Brain microvascular endothelial cell (primary cell): Measurements from ENCODE around the gene DCLK1.

Source experiments
- DNase-seq: peaks from one replicate; pipeline ENCODE4 v3.0.0-alpha.2; 2020
- H3K27ac ChIP-seq: fragments of 250-450 bp; sonication (Bioruptor Pico); 2 replicates; pipeline ENCODE4 v1.5.1; 2020; ENCODE audit warnings: mild to moderate bottlenecking, moderate library complexity
- H3K27me3 ChIP-seq: fragments of 250-450 bp; sonication (Bioruptor Pico); replicated peaks from 2 replicates; pipeline ENCODE4 v1.5.1; 2020; ENCODE audit warnings: mild to moderate bottlenecking
- H3K36me3 ChIP-seq: fragments of 250-450 bp; sonication (Bioruptor Pico); replicated peaks from 2 replicates; pipeline ENCODE4 v1.5.1; 2020; ENCODE audit warnings: mild to moderate bottlenecking
- H3K4me3 ChIP-seq: 2 replicates; pipeline ENCODE4 v1.5.1; 2011; ENCODE audit warnings: low read depth, mild to moderate bottlenecking, control low read depth, low read length, moderate library complexity
- CTCF ChIP-seq: IDR thresholded peaks from 2 replicates; pipeline ENCODE4 v1.5.1; 2011; ENCODE audit warnings: low read depth, mild to moderate bottlenecking, moderate library complexity, low read length, control low read depth, inconsistent platforms; ENCODE audit errors: missing control alignments
- in situ Hi-C: cut with HindIII; loops from 2 replicates; pipeline ENCODE4 v1.10.0; 2017; ENCODE audit warnings: low sequenced_read_pairs, low pct_ligation_motif_present

Gene DCLK1

GRCh38 chr13:35787937-35788336 is 343.2 kb downstream of the DCLK1 start:
- DNase-seq: no peak
- no peak for TF ChIP-seq CTCF
- no peaks in the 10 kb centered on the region for H3K36me3 ChIP-seq
- no peaks in the 10 kb centered on the region for H3K27me3 ChIP-seq
- no peak overlapping the region for H3K27ac ChIP-seq
- in situ Hi-C loops: no loop called here
- H3K4me3 ChIP-seq: no peak overlapping the region

DNA sequence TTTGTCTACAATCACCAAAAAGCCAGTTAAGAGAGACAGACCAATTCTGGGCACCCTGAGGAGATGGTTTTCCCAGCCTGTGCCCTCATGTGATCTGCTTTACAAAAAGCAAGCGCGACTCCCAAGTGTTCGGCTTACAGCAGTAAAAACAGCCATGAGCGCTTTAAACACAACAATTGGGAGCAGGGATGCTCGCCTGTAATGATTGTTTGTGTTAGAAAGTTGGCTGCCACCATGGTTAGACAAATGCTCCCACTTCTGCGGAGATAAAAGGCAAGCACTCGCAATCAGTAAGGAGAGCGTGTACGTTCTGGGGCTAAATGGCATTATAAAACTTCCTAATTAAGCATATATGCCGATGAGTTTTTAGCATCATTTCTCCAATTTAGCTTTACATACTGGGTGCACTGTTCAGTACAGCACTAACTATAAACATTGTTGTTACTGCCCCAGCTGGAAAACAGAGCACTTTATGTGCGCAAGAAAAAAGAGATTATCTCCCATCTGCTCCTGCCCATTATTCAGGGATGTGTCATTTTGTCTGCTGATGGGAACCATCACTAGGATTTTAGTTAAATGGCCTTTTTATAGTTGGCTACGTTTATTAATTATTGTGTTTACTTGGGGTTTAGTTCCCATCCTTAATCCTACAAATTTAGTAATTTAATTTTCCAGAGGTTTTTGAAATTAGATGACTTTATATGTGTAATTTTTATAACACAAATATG is 345.4 kb downstream of the DCLK1 start:
- Histone ChIP-seq H3K27ac (no peak overlapping the region), H3K27me3 (no peaks in the 10 kb centered on the region), H3K36me3 (no peaks in the 10 kb centered on the region), H3K4me3 (no peak overlapping the region)
- no peak for TF ChIP-seq CTCF
- in situ Hi-C loops: no loop called here
- DNase-seq: no peak

GRCh38 chr13:35784286-35784951 is 346.8 kb downstream of the DCLK1 start:
- no peak for TF ChIP-seq CTCF
- Histone ChIP-seq H3K36me3 (no peaks in the 10 kb centered on the region), H3K4me3 (no peak overlapping the region), H3K27me3 (no peaks in the 10 kb centered on the region), H3K27ac (no peak overlapping the region)
- in situ Hi-C loops: no loop called here
- no peak for DNase-seq

DNA sequence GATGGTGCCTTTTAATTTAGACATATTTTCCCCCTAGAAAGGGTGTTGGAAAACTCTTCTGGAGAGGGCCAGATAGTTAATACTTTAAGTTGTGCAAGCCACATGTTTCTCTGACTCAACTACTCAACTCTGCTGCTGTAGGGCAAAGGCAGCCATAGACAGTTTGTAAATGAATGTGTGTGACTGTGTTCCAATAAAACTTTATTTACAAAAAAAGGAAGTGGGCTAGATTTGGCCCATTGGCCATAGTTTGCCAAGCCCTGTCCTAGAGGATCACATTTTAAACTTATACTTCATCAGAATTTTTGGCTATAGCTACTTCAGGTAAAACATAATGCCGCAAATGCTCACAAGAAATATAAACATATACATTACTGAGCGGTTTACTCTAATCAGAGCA is 348.4 kb downstream of the DCLK1 start:
- no peak for DNase-seq
- Histone ChIP-seq H3K4me3 (no peak overlapping the region), H3K27me3 (no peaks in the 10 kb centered on the region), H3K27ac (no peak overlapping the region), H3K36me3 (no peaks in the 10 kb centered on the region)
- in situ Hi-C loops: no loop called here
- TF ChIP-seq CTCF: no peak

- Histone ChIP-seq H3K27me3 (no peaks in the 10 kb centered on the region), H3K4me3 (no peak overlapping the region), H3K36me3 (no peaks in the 10 kb centered on the region), H3K27ac (no peak overlapping the region)
- no peak for DNase-seq
- in situ Hi-C loops: no loop called here
- TF ChIP-seq CTCF: no peak
Measured at GRCh38 chr13:35781036-35782000, 349.9 kb downstream of the DCLK1 start.
